ENCODE data around the gene RNF32.

DNA sequence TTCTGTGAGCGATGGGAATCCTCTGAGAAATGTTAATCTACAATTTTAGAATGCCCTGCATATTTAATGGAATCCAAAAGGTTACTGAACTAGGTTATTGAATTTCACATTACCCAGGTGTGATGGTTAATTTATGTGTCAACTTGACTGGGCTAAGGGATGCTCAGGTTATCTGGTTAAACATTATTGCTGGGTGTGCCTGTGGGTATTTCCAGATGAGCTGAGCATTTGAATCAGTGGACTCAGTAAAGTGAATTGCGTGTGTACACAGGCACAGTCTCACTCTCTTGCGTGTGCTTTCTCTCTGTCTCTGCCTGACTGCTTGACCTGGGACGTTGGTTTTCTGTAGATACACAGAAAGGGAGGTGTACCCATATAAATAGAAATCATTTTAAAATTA lies 21.7 kb downstream of the RNF32 start:
- TF ChIP-seq, protein P1, sequence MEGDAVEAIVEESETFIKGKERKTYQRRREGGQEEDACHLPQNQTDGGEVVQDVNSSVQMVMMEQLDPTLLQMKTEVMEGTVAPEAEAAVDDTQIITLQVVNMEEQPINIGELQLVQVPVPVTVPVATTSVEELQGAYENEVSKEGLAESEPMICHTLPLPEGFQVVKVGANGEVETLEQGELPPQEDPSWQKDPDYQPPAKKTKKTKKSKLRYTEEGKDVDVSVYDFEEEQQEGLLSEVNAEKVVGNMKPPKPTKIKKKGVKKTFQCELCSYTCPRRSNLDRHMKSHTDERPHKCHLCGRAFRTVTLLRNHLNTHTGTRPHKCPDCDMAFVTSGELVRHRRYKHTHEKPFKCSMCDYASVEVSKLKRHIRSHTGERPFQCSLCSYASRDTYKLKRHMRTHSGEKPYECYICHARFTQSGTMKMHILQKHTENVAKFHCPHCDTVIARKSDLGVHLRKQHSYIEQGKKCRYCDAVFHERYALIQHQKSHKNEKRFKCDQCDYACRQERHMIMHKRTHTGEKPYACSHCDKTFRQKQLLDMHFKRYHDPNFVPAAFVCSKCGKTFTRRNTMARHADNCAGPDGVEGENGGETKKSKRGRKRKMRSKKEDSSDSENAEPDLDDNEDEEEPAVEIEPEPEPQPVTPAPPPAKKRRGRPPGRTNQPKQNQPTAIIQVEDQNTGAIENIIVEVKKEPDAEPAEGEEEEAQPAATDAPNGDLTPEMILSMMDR (IDR thresholded peaks at IDR 0.05 in 4 of 5, conservative IDR thresholded peaks at IDR 0.05 in 1 of 5) = no peak
- TF ChIP-seq POLR2A (IDR thresholded peaks at IDR 0.05) = no peak
